Muscle of leg (tissue), 11 donors: ENCODE data around the gene HOXD11. TPM values are rescaled to one million over a fixed set of nuclear protein-coding genes. Genes with fewer than 3 reads are reported as not detected.

Experiments used
- DNase-seq: peaks from one replicate; pipeline ENCODE4 v3.0.0; 2013
- H3K27ac ChIP-seq: one replicate; pipeline ENCODE4 v1.5.1; 2013; ENCODE audit warnings: mild to moderate bottlenecking, low read length, control low read depth
- H3K27me3 ChIP-seq: one replicate; pipeline ENCODE4 v1.6.1; 2013; ENCODE audit warnings: low read length; ENCODE audit not compliant: control insufficient read depth, insufficient read depth
- H3K36me3 ChIP-seq: one replicate; pipeline ENCODE4 v1.6.1; 2013; ENCODE audit warnings: low read length; ENCODE audit not compliant: control insufficient read depth, insufficient read depth
- H3K4me1 ChIP-seq: one replicate; pipeline ENCODE4 v1.6.1; 2013; ENCODE audit warnings: low read length; ENCODE audit not compliant: control insufficient read depth, insufficient read depth
- H3K4me3 ChIP-seq: one replicate; pipeline ENCODE4 v1.5.1; 2013; ENCODE audit warnings: low read length, control low read depth
- H3K9me3 ChIP-seq: replicated peaks from 2 replicates; pipeline ENCODE4 v1.6.1; 2013; ENCODE audit warnings: low read depth, low read length; ENCODE audit not compliant: control insufficient read depth
- WGBS: methylation state at CpG from one replicate; pipeline ENCODE4 v1.1.5; 2013; ENCODE audit warnings: missing lambda C conversion rate; ENCODE audit not compliant: insufficient coverage; 5-methylcytosine and 5-hydroxymethylcytosine counted together
- polyA plus RNA-seq, 8 donors: library from polyadenylated mRNA; unstranded; fragments of 120-200 nt; gene quantifications; one replicate each; pipeline versions ENCODE4 v1.2.1 to v1.2.3, GENCODE V29; 2013; ENCODE audit warnings: inconsistent platforms in 1 of 8, low replicate concordance in 1 of 8; ENCODE audit not compliant: insufficient read length in 8 of 8, insufficient read depth in 1 of 8
- total RNA-seq: library from RNA; stranded (reverse); fragments of 120-200 nt; gene quantifications from one replicate; pipeline ENCODE4 v1.2.4, GENCODE V29; 2013

The HOXD11 gene
- total and polyA plus RNA-seq, 9 donors = 0.04 to 2.2 (median 2.1) TPM; not detected in 6

GRCh38 chr2:176128982-176129796, 22.1 kb downstream of the HOXD11 start, which contains the start of gene HOXD8:
Gene HOXD8 (plus strand): TSS chr2:176129705. CDS start chr2:176130367, 662 bp downstream.
- Histone ChIP-seq H3K4me1 (peaks cover 40% of the 10 kb centered on the region), H3K27me3 (peaks cover 70% of the 10 kb centered on the region), H3K9me3 (no peaks in the 10 kb centered on the region), H3K4me3 (peak within 1 kb of the TSS; percentile 73), H3K27ac (peak within 1 kb of the TSS; percentile 96), H3K36me3 (peaks cover 5% of the 10 kb centered on the region)
- DNase-seq = peak; percentile 95
- WGBS = under 1% methylated on average over 56 of the region's 64 CpGs

DNA sequence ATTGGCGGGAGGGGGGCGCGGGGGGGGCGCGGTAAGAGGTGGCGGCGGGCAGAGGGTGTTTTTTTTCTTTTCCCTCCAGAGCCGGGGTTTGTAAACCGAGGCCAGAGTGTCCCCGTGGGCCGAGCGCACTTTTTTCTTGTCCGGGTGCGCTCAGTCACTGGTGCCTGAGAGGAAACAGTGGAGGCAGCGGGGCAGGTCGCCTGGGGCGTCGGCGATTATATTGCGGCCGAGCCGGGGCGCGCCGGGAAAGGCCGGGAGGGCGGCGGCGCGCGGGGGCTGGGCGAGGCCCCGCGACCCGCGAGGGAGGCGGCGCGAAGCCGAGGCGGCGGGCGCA, 22.7 kb downstream of the HOXD11 start:
- Histone ChIP-seq H3K36me3 (peaks cover 5% of the 10 kb centered on the region), H3K27me3 (peaks cover 68% of the 10 kb centered on the region), H3K27ac (peak overlapping the region; percentile 96), H3K9me3 (no peaks in the 10 kb centered on the region), H3K4me3 (peak overlapping the region; percentile 73), H3K4me1 (peaks cover 44% of the 10 kb centered on the region)
- WGBS = under 1% methylated on average over 40 of the region's 43 CpGs
- no peak for DNase-seq

GRCh38 chr2:176130147-176130956, 23.3 kb downstream of the HOXD11 start:
- peaks cover 5% of the 10 kb centered on the region for H3K36me3 ChIP-seq
- H3K4me3 ChIP-seq = peak overlapping the region; percentile 61
- peaks cover 50% of the 10 kb centered on the region for H3K4me1 ChIP-seq
- 0% methylated on average over 90 of the region's 100 CpGs for WGBS
- DNase-seq = peak; percentile 76
- peak overlapping the region; percentile 96 for H3K27ac ChIP-seq
- H3K9me3 ChIP-seq = no peaks in the 10 kb centered on the region
- peaks cover 67% of the 10 kb centered on the region for H3K27me3 ChIP-seq

- no peak for DNase-seq
- no CpG with 5 or more reads among the region's 15 CpGs for WGBS
- H3K4me1 ChIP-seq = peaks cover 52% of the 10 kb centered on the region
- no peaks in the 10 kb centered on the region for H3K9me3 ChIP-seq
- H3K27me3 ChIP-seq = peaks cover 66% of the 10 kb centered on the region
- H3K27ac ChIP-seq = peak overlapping the region; percentile 90
- H3K36me3 ChIP-seq = peaks cover 5% of the 10 kb centered on the region
- H3K4me3 ChIP-seq = peak overlapping the region; percentile 61
Measured at GRCh38 chr2:176130957-176131847, 24.1 kb downstream of the HOXD11 start.

DNA sequence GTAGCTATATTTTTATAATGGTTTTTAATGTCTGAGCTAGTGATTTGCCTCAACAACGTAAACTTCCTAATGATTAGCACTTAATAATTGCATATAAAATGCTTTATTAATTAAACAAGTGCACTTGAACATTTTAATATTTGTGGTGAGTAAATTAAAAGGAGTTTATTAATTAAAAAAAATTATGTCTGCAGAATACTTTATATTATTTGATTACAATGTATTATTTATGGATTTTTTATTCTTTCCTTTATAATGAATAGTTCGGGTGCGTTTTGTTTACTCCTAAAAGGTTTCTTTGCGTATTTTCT, 24.7 kb downstream of the HOXD11 start:
- peaks cover 5% of the 10 kb centered on the region for H3K36me3 ChIP-seq
- H3K9me3 ChIP-seq = no peaks in the 10 kb centered on the region
- H3K4me1 ChIP-seq = peaks cover 52% of the 10 kb centered on the region
- no peak for DNase-seq
- WGBS = no CpG with 5 or more reads among the region's 4 CpGs
- H3K27ac ChIP-seq = peak overlapping the region; percentile 90
- H3K27me3 ChIP-seq = peaks cover 66% of the 10 kb centered on the region
- H3K4me3 ChIP-seq = peak overlapping the region; percentile 61

- peak overlapping the region; percentile 61 for H3K4me3 ChIP-seq
- peak overlapping the region; percentile 75 for H3K27ac ChIP-seq
- peaks cover 55% of the 10 kb centered on the region for H3K4me1 ChIP-seq
- H3K9me3 ChIP-seq = no peaks in the 10 kb centered on the region
- H3K27me3 ChIP-seq = peaks cover 68% of the 10 kb centered on the region
- WGBS = 56% methylated on average over 16 of the region's 33 CpGs
- peak; percentile 43 for DNase-seq
- peaks cover 5% of the 10 kb centered on the region for H3K36me3 ChIP-seq
Measured at GRCh38 chr2:176132205-176133171, 25.4 kb downstream of the HOXD11 start.

DNA sequence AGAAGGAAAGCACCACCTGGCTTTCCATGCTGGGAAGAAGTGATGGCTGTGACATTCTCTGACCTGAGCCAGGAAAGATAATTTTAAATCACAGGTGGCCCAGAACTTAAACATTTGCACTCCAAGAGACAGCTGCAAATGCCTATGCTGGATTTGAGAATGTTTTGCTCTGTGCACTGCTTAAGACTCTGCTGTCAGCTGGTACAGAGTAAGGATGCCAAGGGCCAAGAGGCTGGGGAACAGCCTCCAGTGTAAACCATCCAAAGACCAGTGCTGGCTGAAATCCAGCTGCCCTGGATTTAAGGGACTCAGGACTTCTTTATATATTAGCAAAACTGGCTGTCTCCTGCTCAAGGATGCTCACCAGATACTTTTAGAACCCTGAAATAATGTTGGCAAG, 26.3 kb downstream of the HOXD11 start:
- peaks cover 53% of the 10 kb centered on the region for H3K4me1 ChIP-seq
- peaks cover 67% of the 10 kb centered on the region for H3K27me3 ChIP-seq
- DNase-seq = peak; percentile 70
- H3K9me3 ChIP-seq = no peaks in the 10 kb centered on the region
- peak overlapping the region; percentile 75 for H3K27ac ChIP-seq
- H3K36me3 ChIP-seq = peaks cover 5% of the 10 kb centered on the region
- no peak overlapping the region for H3K4me3 ChIP-seq

DNA sequence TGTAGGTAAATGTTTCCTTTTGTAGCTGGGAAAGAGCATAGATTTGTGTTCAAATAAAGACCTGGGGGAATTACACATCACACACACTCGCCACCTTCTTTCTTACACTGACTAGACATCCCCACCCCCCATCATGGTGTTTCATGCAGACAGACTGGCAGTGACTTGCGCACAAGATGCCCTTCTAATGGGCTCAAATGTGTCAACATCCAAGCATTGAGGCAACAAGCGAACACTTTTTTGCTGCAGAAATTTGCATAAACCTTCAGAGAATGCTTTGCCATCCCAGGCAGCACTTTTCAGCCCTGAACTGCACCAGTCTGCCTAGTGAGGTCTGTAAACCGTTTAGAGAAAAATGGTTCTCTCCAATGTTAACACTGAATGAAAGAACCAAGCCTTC, 27.0 kb downstream of the HOXD11 start:
- 80% methylated on average over 3 of the region's 4 CpGs for WGBS
- no peak for DNase-seq
- no peak overlapping the region for H3K27ac ChIP-seq
- H3K9me3 ChIP-seq = no peaks in the 10 kb centered on the region
- peaks cover 5% of the 10 kb centered on the region for H3K36me3 ChIP-seq
- H3K4me1 ChIP-seq = peaks cover 51% of the 10 kb centered on the region
- no peak overlapping the region for H3K4me3 ChIP-seq
- H3K27me3 ChIP-seq = peaks cover 66% of the 10 kb centered on the region

- peaks cover 70% of the 10 kb centered on the region for H3K27me3 ChIP-seq
- H3K27ac ChIP-seq = peak overlapping the region; percentile 94
- H3K36me3 ChIP-seq = peaks cover 5% of the 10 kb centered on the region
- peaks cover 53% of the 10 kb centered on the region for H3K4me1 ChIP-seq
- H3K4me3 ChIP-seq = no peak overlapping the region
- H3K9me3 ChIP-seq = no peaks in the 10 kb centered on the region
- DNase-seq = peak; percentile 68
Measured at GRCh38 chr2:176135035-176135440, 28.0 kb downstream of the HOXD11 start.
